K562 (cell line): ENCODE results near the gene MYADM. TPM values are rescaled to one million over a fixed set of nuclear protein-coding genes. Genes with fewer than 3 reads are reported as not detected.

ENCODE experiments used
- ATAC-seq: fragments of 200-7000 bp; cut with Tn5 transposase; 3 replicates; pipeline ENCODE4 v1.9.1; 2020; ENCODE audit warnings: moderate library complexity
- BruUV-seq: library from RNA; stranded (reverse); fragments of 400-500 nt; replicated peaks from 2 replicates; lab custom pipeline; 2021; lab: Mats Ljungman, UMichigan
- CTCF ChIA-PET: fragments of 300-600 bp; formaldehyde crosslinking; extraction: SDS; loops from one replicate; lab custom pipeline; 2021; ENCODE audit warnings: low intra/inter-chr PET ratio; lab: Yijun Ruan, JAX
- POLR2A ChIA-PET: fragments of 300-600, 350-650 bp; sonication (Branson Sonifier 250); formaldehyde crosslinking; extraction: SDS; loops from one replicate; lab custom pipeline; 2021; ENCODE audit warnings: antibody characterized with exemption, inconsistent platforms; lab: Yijun Ruan, JAX
- DNase-seq, 4 experiments: peaks; one replicate each; pipeline versions ENCODE4 v3.0.0 to v3.0.0-alpha.2; 2011 to 2018; ENCODE audit warnings: low spot score in 3 of 4, mixed read lengths in 3 of 4; ENCODE audit errors: extremely low read depth in 1 of 4
- FAIRE-seq: peaks from 2 replicates; lab custom pipeline; 2011; peaks lifted over from hg19 to GRCh38; lab: Jason Lieb, UNC
- H2AFZ ChIP-seq: 2 replicates; pipeline ENCODE4 v1.6.0; 2011; ENCODE audit warnings: low read depth, low read length, control low read depth, inconsistent platforms
- H3K27ac ChIP-seq: fragments of 200-600 bp; 3 replicates; pipeline ENCODE4 v1.8.0; 2011; ENCODE audit warnings: low read depth, mild to moderate bottlenecking, control low read depth, inconsistent platforms, low read length, moderate library complexity, mixed read lengths; ENCODE audit errors: extremely low read depth
- H3K27me3 ChIP-seq, 2 experiments: fragments of 300-600 bp in 1 of 2; 2 replicates in 1 of 2; 3 replicates in 1 of 2; pipeline versions ENCODE4 v1.6.0 to v1.8.0; 2011; ENCODE audit warnings: inconsistent platforms in 2 of 2, low read length in 2 of 2, mild to moderate bottlenecking in 1 of 2, mixed read lengths in 1 of 2, moderate library complexity in 1 of 2; ENCODE audit not compliant: control insufficient read depth in 2 of 2, insufficient read depth in 2 of 2
- H3K36me3 ChIP-seq: fragments of 300-600 bp; 3 replicates; pipeline ENCODE4 v1.8.0; 2011; ENCODE audit warnings: mild to moderate bottlenecking, low read length, inconsistent platforms; ENCODE audit not compliant: control insufficient read depth, insufficient read depth
- H3K4me1 ChIP-seq, 2 experiments: fragments of 200-600 bp in 1 of 2; replicated peaks in 1 of 2; 2 replicates in 1 of 2; 3 replicates in 1 of 2; pipeline versions ENCODE4 v1.5.1 to v1.8.0; 2011; ENCODE audit warnings: inconsistent platforms in 2 of 2, low read length in 2 of 2, mild to moderate bottlenecking in 1 of 2, mixed read lengths in 1 of 2, moderate library complexity in 1 of 2; ENCODE audit not compliant: control insufficient read depth in 2 of 2, insufficient read depth in 2 of 2
- H3K4me2 ChIP-seq: 2 replicates; pipeline ENCODE4 v1.6.1; 2011; ENCODE audit warnings: low read length, control low read depth, inconsistent platforms, mixed read lengths; ENCODE audit not compliant: insufficient read depth
- H3K4me3 ChIP-seq: fragments of 200-600 bp; sonication (generic), shearing (Covaris generic); 2 replicates; pipeline ENCODE4 v1.5.1; 2016; ENCODE audit warnings: control low read depth, inconsistent platforms
- H3K79me2 ChIP-seq: fragments of 200-600 bp; 3 replicates; pipeline ENCODE4 v1.8.0; 2011; ENCODE audit warnings: low read length, inconsistent platforms; ENCODE audit not compliant: control insufficient read depth, insufficient read depth
- H3K9ac ChIP-seq, 2 experiments: 2 replicates each; pipeline versions ENCODE4 v1.6.0 to v1.6.1; 2011; ENCODE audit warnings: low read depth in 2 of 2, low read length in 2 of 2, control low read depth in 1 of 2, inconsistent platforms in 1 of 2, mild to moderate bottlenecking in 1 of 2, mixed read lengths in 1 of 2; ENCODE audit not compliant: insufficient read depth in 1 of 2
- H3K9me1 ChIP-seq: one replicate; pipeline ENCODE4 v1.6.0; 2011; ENCODE audit warnings: inconsistent platforms, mild to moderate bottlenecking, low read length, moderate library complexity; ENCODE audit not compliant: control insufficient read depth, insufficient read depth
- H3K9me3 ChIP-seq: replicated peaks from 2 replicates; pipeline ENCODE4 v1.5.1; 2011; ENCODE audit warnings: low read depth, low read length, inconsistent platforms; ENCODE audit not compliant: control insufficient read depth, insufficient read depth
- H4K20me1 ChIP-seq: replicated peaks from 2 replicates; pipeline ENCODE4 v1.6.1; 2011; ENCODE audit warnings: low read length, inconsistent platforms, mixed read lengths; ENCODE audit not compliant: control insufficient read depth, insufficient read depth
- ADNP ChIP-seq: fragments of 200-800 bp; sonication (Bioruptor generic); IDR thresholded peaks from 2 replicates; pipeline ENCODE4 v1.6.1; 2016; ENCODE audit warnings: missing genetic modification characterization, missing compliant biosample characterization
- EGR1 ChIP-seq: fragments of 450-650 bp; conservative IDR thresholded peaks from 2 replicates; pipeline ENCODE4 v1.6.1; 2017; ENCODE audit warnings: mild to moderate bottlenecking
- RFX1 ChIP-seq: fragments of 450-650 bp; IDR thresholded peaks from 2 replicates; pipeline ENCODE4 v1.6.1; 2016; ENCODE audit warnings: mild to moderate bottlenecking, moderate library complexity
- VEZF1 ChIP-seq: fragments of 200-800 bp; sonication (Bioruptor generic); IDR thresholded peaks from 2 replicates; pipeline ENCODE4 v1.6.1; 2017; ENCODE audit warnings: missing genetic modification characterization, missing compliant biosample characterization
- WGBS: fragments of 100-300 bp; shearing (Covaris generic); methylation state at CpG from one replicate; pipeline ENCODE4 v1.1.6; 2016; ENCODE audit warnings: low coverage, mixed read lengths; ENCODE audit not compliant: insufficient coverage; ENCODE audit errors: missing lambda C conversion rate; 5-methylcytosine and 5-hydroxymethylcytosine counted together
- in situ Hi-C: fragments of 300-500 bp; cut with MboI; formaldehyde crosslinking; loops from 4 replicates; pipeline ENCODE4 v1.15.0; 2018; ENCODE audit warnings: inconsistent platforms, mixed read lengths
- intact Hi-C: fragments of 100-400 bp; cut with micrococcal nuclease; formaldehyde crosslinking; loops from 2 replicates; pipeline ENCODE4 v1.14.2; 2022
- polyA plus RNA-seq, 8 experiments: library from polyadenylated mRNA; depleted of rRNA in 4 of 8; stranded (reverse) in 5 of 8; unstranded in 3 of 8; fragments of >200 nt; fragmentation: Nextera tagmentation in 2 of 8; fragmentation: Illumina TruSeq in 1 of 8; extraction: Ambion mirVana in 2 of 8; extraction: Trizol in 1 of 8; gene quantifications; 2 replicates each; pipeline versions ENCODE4 v1.2.1 to v1.2.3, GENCODE V29; 2011 to 2014; ENCODE audit warnings: inconsistent platforms in 1 of 8, missing spikeins in 1 of 8
- total RNA-seq, 7 experiments: library from RNA; depleted of rRNA in 6 of 7; stranded (reverse); fragments of >200 nt in 6 of 7; fragmentation: Illumina TruSeq in 2 of 7; extraction: Trizol in 2 of 7; gene quantifications; 2 replicates each; pipeline versions ENCODE4 v1.2.1 to v1.2.3, GENCODE V29; 2011 to 2021; ENCODE audit warnings: low replicate concordance in 1 of 7

MYADM gene
- total and polyA plus RNA-seq, 9 of the 15 experiments (the other 6 are each of a cell fraction or from before 2014, with no cell fraction given) = 4.5 to 70.3 (median 14.4) TPM

GRCh38 chr19:53883231-53883661 is 15.6 kb downstream of the MYADM start:
- Histone ChIP-seq H3K4me1 (peaks cover 0 to 36% of the 10 kb centered on the region in 2 experiments; a peak in 3 of 5 replicates), H3K27ac (no peak overlapping the region), H3K4me2 (no peak overlapping the region), H2AFZ (no peak overlapping the region), H3K9me3 (no peaks in the 10 kb centered on the region), H3K4me3 (no peak overlapping the region), H3K27me3 (peaks cover 15 to 17% of the 10 kb centered on the region in 2 experiments; a peak in 4 of 5 replicates), H4K20me1 (no peaks in the 10 kb centered on the region), H3K36me3 (no peaks in the 10 kb centered on the region), H3K9ac (no peak overlapping the region), H3K9me1 (no peaks in the 10 kb centered on the region), H3K79me2 (no peaks in the 10 kb centered on the region)
- no peak for ATAC-seq
- POLR2A ChIA-PET = interaction anchor here (0.6 kb wide), 1 partner anchor 59 kb away, joined by 3 read pairs; no protein-coding TSS in a partner anchor
- intact Hi-C loops = no loop called here
- 0% methylated on average over 5 of the region's 19 CpGs for WGBS
- DNase-seq = peak in 2 of 4 experiments; percentile 22 to 38
- FAIRE-seq = no peak
- BruUV-seq = no TSS peak
- CTCF ChIA-PET = no interaction called here
- no peak for TF ChIP-seq EGR1
- TF ChIP-seq ADNP (tag) = no peak
- TF ChIP-seq VEZF1 (CRISPR knock-in tag) = peak; percentile 31; the same call in 1 of the 2 replicates
- TF ChIP-seq RFX1 = peak; percentile 78
- in situ Hi-C loops = no loop called here
